C4-2B (cell line): ENCODE data around the gene PLPPR3.

Experiments
- CTCF ChIP-seq: fragments of 450-650 bp; conservative IDR thresholded peaks from 2 replicates; pipeline ENCODE4 v1.5.1; 2017; ENCODE audit warnings: mild to moderate bottlenecking
- ZFX ChIP-seq: fragments of 450-650 bp; IDR thresholded peaks from 2 replicates; pipeline ENCODE4 v1.6.1; 2017

GRCh38 chr19:823565-824121 lies 1.9 kb upstream of the PLPPR3 start:
- no peak for TF ChIP-seq CTCF
- no peak for TF ChIP-seq ZFX
